Measurements from ENCODE around the gene SCFD1.

SCFD1 gene

DNA sequence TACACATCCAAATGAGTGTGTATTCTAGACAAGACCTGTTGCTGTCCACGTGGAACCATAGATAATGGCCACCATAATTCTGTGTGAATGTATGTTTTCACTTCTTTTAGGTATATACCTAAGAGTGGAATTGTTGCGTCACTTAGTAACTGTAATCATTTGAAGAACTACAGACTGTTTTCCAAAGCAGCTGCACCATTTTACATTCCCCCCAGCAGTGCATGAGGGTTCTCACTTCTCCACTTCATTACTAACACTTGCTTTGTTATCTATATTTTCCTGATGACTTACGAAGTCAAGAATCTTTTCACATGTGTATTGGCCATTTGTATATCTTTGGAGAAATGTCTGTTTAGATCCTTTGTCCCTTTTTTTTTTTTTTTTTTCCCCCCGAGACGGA lies 106.4 kb downstream of the SCFD1 start:
- FAIRE-seq: no peak
- TF ChIP-seq POLR2A (IDR thresholded peaks at IDR 0.05; ENCODE audit: low read depth, low read length): no peak
- DNase-seq (ENCODE audit: insufficient read length, low spot score): no peak

DNA sequence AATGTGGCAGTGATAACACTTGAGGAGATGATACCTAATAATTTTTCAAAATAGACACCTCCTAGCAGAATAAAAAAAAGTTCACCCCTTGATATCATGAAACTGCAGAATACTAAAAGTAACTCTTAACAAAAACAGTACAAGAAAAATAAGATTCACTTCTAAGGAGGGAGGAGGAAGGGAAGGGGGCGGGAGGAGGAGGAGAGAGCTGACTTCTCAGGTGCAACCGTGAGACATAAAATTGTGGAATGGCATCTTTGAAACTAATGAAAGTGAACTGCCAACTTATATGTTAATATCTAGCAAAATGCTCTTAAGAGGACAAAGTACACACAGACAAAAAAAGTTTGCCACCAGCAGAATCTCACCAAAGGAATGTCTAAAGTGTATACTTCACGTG lies 115.8 kb downstream of the SCFD1 start:
- no peak for FAIRE-seq
- no peak for DNase-seq (ENCODE audit: insufficient read length, low spot score)
- TF ChIP-seq POLR2A (IDR thresholded peaks at IDR 0.05; ENCODE audit: low read depth, low read length): no peak

DNA sequence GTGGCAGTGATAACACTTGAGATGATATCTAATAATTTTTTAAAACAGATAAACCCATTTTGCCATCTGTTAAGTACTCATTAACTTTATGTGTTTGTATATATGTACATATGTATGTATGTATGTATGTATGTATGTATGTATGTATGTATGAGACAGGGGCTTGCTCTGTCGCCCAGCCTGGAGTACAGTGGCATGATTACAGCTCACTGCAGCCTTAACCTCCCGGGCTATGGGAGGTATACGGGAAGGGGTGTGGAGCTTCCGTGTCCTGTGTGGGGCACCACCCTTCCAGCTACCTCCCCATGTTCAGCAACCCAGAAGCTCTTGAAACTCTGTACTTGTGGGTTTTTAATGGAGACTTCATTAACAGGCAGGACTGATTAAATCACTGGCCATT lies 116.9 kb downstream of the SCFD1 start:
- no peak for FAIRE-seq
- no peak for DNase-seq (ENCODE audit: insufficient read length, low spot score)
- TF ChIP-seq POLR2A (IDR thresholded peaks at IDR 0.05; ENCODE audit: low read depth, low read length): no peak

DNA sequence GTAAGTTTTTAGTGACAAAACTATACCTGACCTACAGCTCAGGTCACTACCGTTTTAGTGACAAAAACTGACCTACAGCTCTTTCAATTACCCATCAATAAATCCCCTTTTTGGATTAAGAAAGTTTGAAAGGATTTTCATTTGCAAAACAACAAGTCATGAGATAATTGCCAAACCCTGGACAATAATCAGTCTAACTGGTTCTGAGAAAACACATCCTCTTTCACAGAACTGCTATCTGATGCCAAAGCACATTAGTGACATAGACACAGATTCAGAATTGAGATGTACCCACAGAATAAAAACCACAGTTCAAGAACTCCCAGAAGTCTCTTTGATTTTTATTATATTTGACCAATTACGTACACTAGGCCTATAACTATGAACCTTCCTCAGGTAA lies 126.2 kb downstream of the SCFD1 start:
- no peak for TF ChIP-seq POLR2A (IDR thresholded peaks at IDR 0.05; ENCODE audit: low read depth, low read length)
- FAIRE-seq (no peak), DNase-seq (ENCODE audit: insufficient read length, low spot score) (no peak)

DNA sequence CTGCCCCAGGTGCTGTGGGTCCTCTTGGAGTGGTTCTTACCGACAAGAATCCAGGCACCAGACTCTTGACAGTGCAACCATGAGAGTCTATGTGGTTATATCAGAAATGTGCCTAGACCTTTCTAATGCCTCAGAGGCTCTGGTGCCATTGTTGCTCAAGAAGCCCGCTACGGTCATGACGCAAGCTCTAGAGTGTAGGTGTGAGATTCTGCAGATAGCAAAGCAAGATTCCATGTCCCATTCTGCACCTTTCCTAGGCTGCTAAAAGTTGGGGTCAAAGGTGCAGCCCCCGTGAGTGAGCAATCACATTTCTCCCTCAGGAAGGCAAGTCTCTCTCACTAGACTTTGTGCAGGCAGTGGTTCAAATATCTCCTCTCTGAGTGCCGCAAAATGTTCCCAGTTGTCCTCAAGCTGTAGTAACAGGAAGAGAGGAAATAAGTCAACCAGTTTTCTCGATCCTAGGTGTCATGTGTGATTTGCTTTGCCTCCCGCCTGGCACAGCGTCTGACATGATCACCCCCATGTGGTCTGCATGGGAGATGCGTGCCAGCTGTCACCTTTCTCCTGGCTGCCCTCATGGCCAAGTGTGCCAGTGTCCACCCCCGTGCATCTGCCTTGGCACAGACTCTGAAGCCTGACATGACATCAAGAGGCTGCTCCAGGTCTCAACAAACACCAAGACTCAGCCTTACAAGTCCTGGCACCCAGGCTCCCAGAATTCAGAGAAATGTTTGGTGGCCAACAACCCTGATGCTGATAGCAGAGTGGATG lies 129.7 kb downstream of the SCFD1 start:
- no peak for FAIRE-seq

DNA sequence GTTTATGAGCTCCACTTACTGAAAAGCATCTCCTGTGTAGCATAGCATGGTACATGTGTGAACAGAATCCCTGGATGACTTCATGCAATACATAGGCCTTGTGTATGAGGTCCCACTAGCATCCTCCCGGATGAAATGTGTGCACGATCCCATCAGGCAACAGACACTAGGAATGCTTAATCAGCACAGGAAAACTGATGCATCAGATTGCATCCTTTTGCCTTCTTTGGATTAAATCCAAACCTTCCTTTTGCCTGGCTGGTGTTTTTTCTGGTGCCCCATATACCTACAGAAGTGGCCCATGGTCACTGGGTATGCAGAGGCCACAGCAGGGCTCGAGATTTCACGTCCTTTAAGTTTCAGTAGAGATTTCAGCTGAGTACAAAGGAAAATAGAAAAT lies 131.3 kb downstream of the SCFD1 start:
- TF ChIP-seq POLR2A (IDR thresholded peaks at IDR 0.05; ENCODE audit: low read depth, low read length): no peak
- FAIRE-seq: no peak
- DNase-seq (ENCODE audit: insufficient read length, low spot score): no peak

More for the DNA sequence above, 129.7 kb downstream of the SCFD1 start:
- no peak for DNase-seq (ENCODE audit: insufficient read length, low spot score)
- no peak for TF ChIP-seq POLR2A (IDR thresholded peaks at IDR 0.05; ENCODE audit: low read depth, low read length)

DNA sequence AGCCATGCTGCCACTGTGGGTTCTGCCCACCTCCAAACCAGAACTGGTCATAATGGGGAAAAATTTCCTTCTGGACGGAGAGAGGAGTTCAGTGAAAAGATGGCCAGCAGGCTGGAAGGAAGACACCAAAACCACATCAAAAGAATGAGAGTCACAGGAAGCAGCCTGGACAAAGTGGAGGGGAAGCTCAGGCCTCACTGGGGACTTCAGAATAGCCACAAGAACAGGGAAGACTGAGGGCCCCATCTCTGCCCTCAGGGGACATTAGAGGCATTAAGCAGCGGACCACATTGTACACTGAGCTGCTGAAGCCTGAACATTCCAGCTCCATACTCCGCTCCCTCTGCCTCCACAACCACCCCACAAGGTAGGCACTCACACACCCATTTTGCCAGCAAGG lies 132.7 kb downstream of the SCFD1 start:
- no peak for TF ChIP-seq POLR2A (IDR thresholded peaks at IDR 0.05; ENCODE audit: low read depth, low read length)
- FAIRE-seq (no peak), DNase-seq (ENCODE audit: insufficient read length, low spot score) (no peak)

DNA sequence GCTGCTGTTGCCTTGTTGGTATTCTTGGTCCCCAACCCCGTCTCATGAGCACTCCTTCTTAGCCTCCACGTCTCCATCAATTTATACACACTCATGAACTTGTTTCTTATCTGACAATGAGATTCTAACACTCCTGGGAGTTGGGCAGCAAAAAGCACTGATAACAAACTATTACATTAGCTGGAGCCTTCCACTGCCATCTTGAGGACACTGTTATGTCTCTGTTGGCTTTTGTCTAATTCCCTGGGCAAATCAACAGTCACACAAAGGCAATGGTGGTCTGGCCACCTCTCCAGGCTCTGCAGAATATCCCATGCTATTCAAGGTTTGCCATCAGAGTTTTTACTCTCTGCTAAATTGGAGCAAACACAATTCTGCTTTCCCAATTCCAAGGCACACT lies 134.5 kb downstream of the SCFD1 start:
- no peak for DNase-seq (ENCODE audit: insufficient read length, low spot score)
- no peak for FAIRE-seq
- no peak for TF ChIP-seq POLR2A (IDR thresholded peaks at IDR 0.05; ENCODE audit: low read depth, low read length)

DNA sequence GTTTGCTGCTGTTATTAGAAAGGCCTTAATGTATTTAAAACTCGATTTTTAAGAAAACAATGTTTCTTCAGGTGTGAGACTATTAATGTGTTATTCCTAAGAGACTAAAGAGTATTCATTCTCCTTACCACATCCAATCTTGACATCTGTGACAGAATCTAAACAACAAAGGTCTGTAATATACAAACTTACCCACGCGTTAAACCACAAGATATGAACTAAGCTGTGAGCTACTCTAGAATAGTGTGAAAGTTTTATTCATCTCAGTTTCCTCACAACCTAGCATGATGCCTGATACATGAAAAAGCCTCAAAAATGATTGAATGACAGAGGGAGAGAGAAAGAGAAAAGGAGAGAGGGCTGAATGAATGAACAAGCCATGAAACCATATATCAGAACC lies 135.0 kb downstream of the SCFD1 start:
- FAIRE-seq (no peak), DNase-seq (ENCODE audit: insufficient read length, low spot score) (no peak)
- no peak for TF ChIP-seq POLR2A (IDR thresholded peaks at IDR 0.05; ENCODE audit: low read depth, low read length)

DNA sequence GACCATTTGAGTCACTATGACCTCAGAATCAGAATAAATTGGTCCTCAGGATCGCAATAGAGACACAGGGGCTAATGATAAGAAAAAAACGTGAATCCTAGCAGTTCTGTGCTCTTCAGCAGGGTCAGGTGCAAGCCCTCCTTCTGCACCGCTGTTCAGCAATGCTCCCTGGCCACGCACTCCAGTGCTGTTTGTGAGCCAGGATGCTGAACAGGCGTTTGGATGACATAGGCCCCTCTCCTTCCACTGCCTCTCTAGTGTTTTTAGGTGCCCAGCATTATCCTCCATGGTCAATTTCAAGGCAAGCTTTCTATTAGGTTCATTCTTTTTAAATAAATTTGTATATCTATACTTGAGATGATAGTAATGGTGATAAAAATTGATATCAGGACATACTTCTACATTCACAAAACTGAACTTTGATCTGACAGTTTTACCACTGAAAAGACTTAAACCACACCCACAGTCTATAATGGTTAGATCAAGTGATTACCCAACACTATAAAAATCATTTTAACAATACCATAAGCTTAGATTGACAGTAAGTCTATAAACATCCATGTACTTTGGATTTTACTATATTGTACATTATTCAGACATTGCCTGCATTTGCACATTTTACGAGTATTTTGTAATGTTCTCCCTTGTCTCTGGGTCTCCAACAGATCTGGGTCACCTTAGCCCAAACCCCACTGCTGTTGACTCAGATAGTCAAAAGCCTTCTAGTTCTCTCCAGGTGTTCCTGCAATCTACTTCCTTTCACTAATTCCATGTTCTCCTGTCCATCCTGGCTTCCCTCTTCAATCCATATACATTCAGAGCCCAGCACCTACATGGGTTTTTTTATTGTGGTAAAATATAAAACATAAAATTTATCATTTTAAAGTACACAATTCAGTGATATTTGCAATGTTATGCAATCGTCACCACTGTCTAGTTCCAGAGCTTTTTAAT lies 137.3 kb downstream of the SCFD1 start:
- no peak for TF ChIP-seq POLR2A (IDR thresholded peaks at IDR 0.05; ENCODE audit: low read depth, low read length)
- FAIRE-seq (no peak), DNase-seq (ENCODE audit: insufficient read length, low spot score) (no peak)

DNA sequence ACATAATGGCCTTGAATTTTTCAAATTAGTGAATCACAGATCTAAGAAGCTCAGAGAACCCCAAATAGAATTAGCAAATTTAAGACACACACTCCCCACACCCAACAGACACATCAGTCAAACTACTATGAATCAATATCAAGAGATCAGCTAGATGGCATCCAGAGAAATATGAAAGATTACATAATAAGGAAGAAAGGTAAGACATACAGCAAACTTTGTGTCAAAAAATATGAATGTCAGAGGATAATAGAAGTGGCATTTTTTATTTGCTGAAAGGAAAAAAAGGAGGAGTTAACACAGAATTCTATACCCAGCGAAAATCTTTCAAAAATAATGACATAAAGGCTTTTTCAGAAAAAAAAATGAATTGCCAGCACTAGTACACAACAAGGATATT lies 141.8 kb downstream of the SCFD1 start:
- DNase-seq (ENCODE audit: insufficient read length, low spot score) (no peak), FAIRE-seq (no peak)
- TF ChIP-seq POLR2A (IDR thresholded peaks at IDR 0.05; ENCODE audit: low read depth, low read length): no peak

DNA sequence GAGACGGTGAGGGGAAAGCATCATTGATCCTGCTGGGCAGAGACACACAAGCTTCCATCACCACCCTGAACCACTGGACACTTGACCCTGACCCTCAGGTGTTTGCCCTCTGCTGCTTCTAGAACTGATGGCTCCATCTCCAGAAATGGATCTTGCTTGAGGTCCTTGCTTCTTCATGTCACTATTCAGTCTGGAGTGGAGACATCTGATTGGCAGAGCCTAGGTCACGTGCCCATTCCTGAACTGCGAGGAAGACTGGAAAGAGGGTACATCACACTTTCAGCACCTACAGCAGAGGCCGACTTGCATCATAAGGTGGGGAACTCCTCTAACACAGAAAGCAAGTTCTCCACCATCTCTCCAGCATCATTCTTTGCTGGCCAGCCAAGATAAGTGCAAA lies 145.5 kb downstream of the SCFD1 start:
- DNase-seq (ENCODE audit: insufficient read length, low spot score) (no peak), FAIRE-seq (no peak)
- TF ChIP-seq POLR2A (IDR thresholded peaks at IDR 0.05; ENCODE audit: low read depth, low read length): no peak

DNA sequence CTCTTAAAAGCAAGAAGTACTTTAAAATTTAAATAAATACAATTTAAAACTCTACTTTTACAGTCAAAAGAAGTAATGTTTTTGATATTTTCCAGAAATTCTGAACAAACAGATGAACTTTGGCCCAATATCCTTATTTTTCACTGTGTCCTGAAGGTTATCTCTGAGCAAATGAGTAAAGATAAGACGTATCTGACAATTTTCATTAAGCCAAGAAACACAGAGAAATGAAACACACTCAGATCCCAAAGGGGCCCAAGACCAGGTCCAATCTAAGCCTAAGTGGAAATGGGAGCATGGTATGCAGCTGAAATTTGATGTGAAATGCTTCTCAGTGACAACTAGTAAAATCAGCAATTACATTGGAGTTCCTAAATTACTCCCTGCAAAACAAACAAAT lies 146.7 kb downstream of the SCFD1 start:
- no peak for FAIRE-seq
- TF ChIP-seq POLR2A (IDR thresholded peaks at IDR 0.05; ENCODE audit: low read depth, low read length): no peak

DNA sequence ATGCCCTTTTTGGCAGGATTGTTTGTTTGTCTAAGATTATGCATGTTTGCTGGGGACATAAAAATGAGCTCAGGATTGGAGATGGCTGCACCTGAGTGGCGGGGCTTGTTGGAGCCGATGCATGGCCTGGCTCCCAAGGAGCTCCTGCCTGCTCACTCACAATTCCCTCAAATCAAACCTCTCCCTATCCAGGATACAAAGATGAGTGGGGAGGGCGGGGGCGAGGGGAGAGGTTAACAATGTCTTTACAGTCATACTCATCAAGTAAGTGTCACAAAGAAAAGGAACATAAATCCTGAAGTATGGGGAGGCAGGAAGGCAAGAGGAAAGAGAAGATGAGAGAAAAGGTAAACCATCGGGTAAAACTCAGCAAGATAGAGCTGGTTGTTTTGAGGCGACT lies 148.3 kb downstream of the SCFD1 start:
- TF ChIP-seq POLR2A (IDR thresholded peaks at IDR 0.05; ENCODE audit: low read depth, low read length): no peak
- FAIRE-seq: no peak
- DNase-seq (ENCODE audit: insufficient read length, low spot score): no peak

More for the DNA sequence above, 146.7 kb downstream of the SCFD1 start:
- DNase-seq (ENCODE audit: insufficient read length, low spot score): no peak

DNA sequence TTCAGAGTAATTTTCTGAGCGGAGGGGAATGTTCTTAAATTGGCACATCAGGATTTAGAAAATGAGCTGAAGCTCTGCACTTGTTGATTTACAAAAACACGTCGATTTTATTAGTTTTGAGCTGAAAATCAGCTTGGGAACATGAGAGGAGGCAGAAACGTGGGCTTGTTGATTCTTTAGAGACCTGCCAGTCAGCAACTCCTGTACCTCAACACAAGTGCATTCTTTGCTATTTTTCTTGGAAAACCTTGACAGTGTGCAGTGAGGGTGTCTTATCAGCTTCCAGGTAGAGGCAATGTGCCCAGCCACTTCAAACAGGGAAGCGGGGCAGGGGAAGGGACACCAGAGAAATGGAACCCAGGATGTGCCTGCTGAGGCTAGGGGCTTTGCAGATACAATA lies 149.5 kb downstream of the SCFD1 start:
- DNase-seq (ENCODE audit: insufficient read length, low spot score) (no peak), FAIRE-seq (no peak)
- no peak for TF ChIP-seq POLR2A (IDR thresholded peaks at IDR 0.05; ENCODE audit: low read depth, low read length)

Measured in H54 (cell line).